ENCODE results near the gene SMYD3. TPM values are rescaled to one million over a fixed set of nuclear protein-coding genes. Genes with fewer than 3 reads are reported as not detected.

SMYD3 gene
- total RNA-seq, 1 experiment from 2014 or later, result 25.5 TPM

GRCh38 chr1:246114369-246114768 is 392.7 kb downstream of the SMYD3 start:
- Mint-ChIP-seq H3K4me3 (no peak overlapping the region), H3K27me3 (ENCODE audit: low read depth) (no peaks in the 10 kb centered on the region), H3K9me3 (no peaks in the 10 kb centered on the region), H3K4me1 (peaks cover 24 to 32% of the 10 kb centered on the region in 2 experiments), H3K27ac (peak overlapping the region in 2 of 3 experiments; percentile 29 to 74; a peak in 3 of 7 replicates), H3K36me3 (ENCODE audit: insufficient read depth in 1 of 3, low read depth in 3 of 3) (no peaks in the 10 kb centered on the region)
- Histone ChIP-seq H2BK12ac (ENCODE audit: insufficient read length, low read depth, low read length) (no peak overlapping the region), H2AK5ac (ENCODE audit: insufficient read length, low read length) (no peak overlapping the region), H4K5ac (ENCODE audit: insufficient read length, low read depth, low read length) (no peak overlapping the region), H3T11ph (ENCODE audit: low read length) (no peak overlapping the region), H3K27me3 (ENCODE audit: insufficient read depth, low read length) (no peaks in the 10 kb centered on the region), H3K56ac (ENCODE audit: insufficient read length, low read depth, low read length) (no peak overlapping the region), H3K4me1 (ENCODE audit: insufficient read depth, low read length) (peaks cover 2% of the 10 kb centered on the region; the same call in 1 of the 2 replicates), H3K14ac (ENCODE audit: insufficient read depth, low read length) (no peak overlapping the region), H3K18ac (ENCODE audit: insufficient read length, low read depth, low read length) (peak overlapping the region; percentile 30), H2BK120ac (ENCODE audit: low read depth, low read length, poor library complexity, severe bottlenecking) (no peak overlapping the region), H3K9ac (ENCODE audit: extremely low read depth, insufficient read length, low read length) (no peak overlapping the region), H4K20me1 (ENCODE audit: control insufficient read depth, insufficient read depth, insufficient read length) (no peaks in the 10 kb centered on the region), H3K27ac (ENCODE audit: insufficient read length, low read depth, low read length) (no peak overlapping the region), H2BK20ac (ENCODE audit: low read depth, low read length, poor library complexity, severe bottlenecking) (no peak overlapping the region), H4K8ac (replicated peaks; ENCODE audit: insufficient read length, low read depth, low read length) (no peak overlapping the region), H3K23me2 (ENCODE audit: insufficient read length, low read depth, low read length, poor library complexity, severe bottlenecking) (no peaks in the 10 kb centered on the region), H3K23ac (ENCODE audit: insufficient read length, low read depth, low read length) (no peak overlapping the region), H2AFZ (ENCODE audit: low read length) (no peak overlapping the region), H2BK15ac (ENCODE audit: low read depth, low read length) (no peak overlapping the region), H3K4ac (ENCODE audit: low read depth, low read length) (no peak overlapping the region), H3K79me1 (ENCODE audit: insufficient read depth, low read depth, low read length, poor library complexity, severe bottlenecking) (no peaks in the 10 kb centered on the region), H3K4me2 (ENCODE audit: insufficient read depth, insufficient read length, low read length) (no peak overlapping the region), H4K91ac (ENCODE audit: insufficient read length, low read depth, low read length) (no peak overlapping the region), H3K79me2 (ENCODE audit: insufficient read depth, low read length) (no peaks in the 10 kb centered on the region), H3K9me3 (ENCODE audit: control insufficient read depth, low read depth, low read length) (no peaks in the 10 kb centered on the region), H2BK5ac (ENCODE audit: insufficient read length, low read length) (no peak overlapping the region)
- WGBS (ENCODE audit: extremely low coverage, insufficient read length, low lambda C conversion rate), result no CpG with 5 or more reads among the region's 9 CpGs
- no peak for DNase-seq
- no peak for TF ChIP-seq CTCF (conservative IDR thresholded peaks at IDR 0.05)

Data from H9 (cell line).